Measurements from ENCODE around the gene LFNG. TPM values are rescaled to one million over a fixed set of nuclear protein-coding genes. Genes with fewer than 3 reads are reported as not detected.

Gene LFNG
- total RNA-seq, 1 experiment from 2014 or later = 2.4 TPM

- no peak overlapping the region for H3K27ac Mint-ChIP-seq (ENCODE audit: low read depth, unreplicated experiment)
- no peaks in the 10 kb centered on the region for H3K9me3 Mint-ChIP-seq (ENCODE audit: unreplicated experiment)
- H3K36me3 Mint-ChIP-seq (ENCODE audit: insufficient read depth, unreplicated experiment) = peaks cover 81% of the 10 kb centered on the region
- POLR2A ChIA-PET = interaction anchor here (0.7 kb wide), 1 partner anchor 16 kb away, joined by 3 read pairs; no protein-coding TSS in a partner anchor
- DNase-seq (ENCODE audit: unreplicated experiment) = no peak
- H3K27me3 Mint-ChIP-seq (ENCODE audit: insufficient read depth, unreplicated experiment) = no peaks in the 10 kb centered on the region
- H3K4me3 Mint-ChIP-seq (ENCODE audit: unreplicated experiment) = no peak overlapping the region
- intact Hi-C loops (cut with micrococcal nuclease) = no loop called here
- TF ChIP-seq, protein P1, sequence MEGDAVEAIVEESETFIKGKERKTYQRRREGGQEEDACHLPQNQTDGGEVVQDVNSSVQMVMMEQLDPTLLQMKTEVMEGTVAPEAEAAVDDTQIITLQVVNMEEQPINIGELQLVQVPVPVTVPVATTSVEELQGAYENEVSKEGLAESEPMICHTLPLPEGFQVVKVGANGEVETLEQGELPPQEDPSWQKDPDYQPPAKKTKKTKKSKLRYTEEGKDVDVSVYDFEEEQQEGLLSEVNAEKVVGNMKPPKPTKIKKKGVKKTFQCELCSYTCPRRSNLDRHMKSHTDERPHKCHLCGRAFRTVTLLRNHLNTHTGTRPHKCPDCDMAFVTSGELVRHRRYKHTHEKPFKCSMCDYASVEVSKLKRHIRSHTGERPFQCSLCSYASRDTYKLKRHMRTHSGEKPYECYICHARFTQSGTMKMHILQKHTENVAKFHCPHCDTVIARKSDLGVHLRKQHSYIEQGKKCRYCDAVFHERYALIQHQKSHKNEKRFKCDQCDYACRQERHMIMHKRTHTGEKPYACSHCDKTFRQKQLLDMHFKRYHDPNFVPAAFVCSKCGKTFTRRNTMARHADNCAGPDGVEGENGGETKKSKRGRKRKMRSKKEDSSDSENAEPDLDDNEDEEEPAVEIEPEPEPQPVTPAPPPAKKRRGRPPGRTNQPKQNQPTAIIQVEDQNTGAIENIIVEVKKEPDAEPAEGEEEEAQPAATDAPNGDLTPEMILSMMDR (IDR thresholded peaks at IDR 0.05; ENCODE audit: unreplicated experiment) = no peak
- no peaks in the 10 kb centered on the region for H3K4me1 Mint-ChIP-seq (ENCODE audit: insufficient read depth, unreplicated experiment)
- no TSS peak for BruUV-seq (replicated peaks)
- CTCF ChIA-PET = interaction anchor here (0.7 kb wide), 2 partner anchors 10 to 75 kb away, joined by 3 to 4 read pairs; no protein-coding TSS in a partner anchor
These were observed 23.6 kb downstream of the LFNG start for GRCh38 chr7:2542916-2543871.

GRCh38 chr7:2544541-2545188, 25.1 kb downstream of the LFNG start:
- H3K27me3 Mint-ChIP-seq (ENCODE audit: insufficient read depth, unreplicated experiment) = no peaks in the 10 kb centered on the region
- POLR2A ChIA-PET = interaction anchor here (0.6 kb wide), 1 partner anchor 992 kb away, joined by 3 read pairs; no protein-coding TSS in a partner anchor
- DNase-seq (ENCODE audit: unreplicated experiment) = no peak
- no peaks in the 10 kb centered on the region for H3K9me3 Mint-ChIP-seq (ENCODE audit: unreplicated experiment)
- peaks cover 85% of the 10 kb centered on the region for H3K36me3 Mint-ChIP-seq (ENCODE audit: insufficient read depth, unreplicated experiment)
- TF ChIP-seq, protein P1 (IDR thresholded peaks at IDR 0.05; ENCODE audit: unreplicated experiment) = no peak
- BruUV-seq (replicated peaks) = no TSS peak
- H3K4me3 Mint-ChIP-seq (ENCODE audit: unreplicated experiment) = no peak overlapping the region
- no peak overlapping the region for H3K27ac Mint-ChIP-seq (ENCODE audit: low read depth, unreplicated experiment)
- H3K4me1 Mint-ChIP-seq (ENCODE audit: insufficient read depth, unreplicated experiment) = no peaks in the 10 kb centered on the region
- CTCF ChIA-PET = no interaction called here
- intact Hi-C loops (cut with micrococcal nuclease) = no loop called here

- Mint-ChIP-seq H3K4me3 (ENCODE audit: unreplicated experiment) (no peak overlapping the region), H3K9me3 (ENCODE audit: unreplicated experiment) (no peaks in the 10 kb centered on the region), H3K27me3 (ENCODE audit: insufficient read depth, unreplicated experiment) (no peaks in the 10 kb centered on the region), H3K27ac (ENCODE audit: low read depth, unreplicated experiment) (no peak overlapping the region), H3K4me1 (ENCODE audit: insufficient read depth, unreplicated experiment) (no peaks in the 10 kb centered on the region), H3K36me3 (ENCODE audit: insufficient read depth, unreplicated experiment) (peaks cover 82% of the 10 kb centered on the region)
- BruUV-seq (replicated peaks) = no TSS peak
- ChIA-PET CTCF (interaction anchor here (0.7 kb wide), 2 partner anchors 10 to 76 kb away, joined by 3 to 4 read pairs; no protein-coding TSS in a partner anchor), POLR2A (interaction anchor here (0.7 kb wide), 2 partner anchors 210 to 420 kb away, joined by 3 to 4 read pairs; no protein-coding TSS in a partner anchor)
- no peak for DNase-seq (ENCODE audit: unreplicated experiment)
- TF ChIP-seq, protein P1 (IDR thresholded peaks at IDR 0.05; ENCODE audit: unreplicated experiment) = no peak
- intact Hi-C loops (cut with micrococcal nuclease) = no loop called here
These were observed 26.3 kb downstream of the LFNG start for GRCh38 chr7:2545746-2546425.

All from MCF 10A (cell line).